A549 (cell line): ENCODE data around the gene GRID1.

Source experiments
- BHLHE40 ChIP-seq: IDR thresholded peaks from 2 replicates; pipeline ENCODE4 v1.6.1; 2012; ENCODE audit warnings: low read depth, low read length, inconsistent platforms
- CEBPB ChIP-seq, 2 experiments: fragments of >200 bp in 1 of 2; sonication (Bioruptor Twin) in 1 of 2; formaldehyde crosslinking in 1 of 2; IDR thresholded peaks; 2 replicates each; pipeline ENCODE4 v1.6.1; 2012 to 2016
- EP300 ChIP-seq, 2 experiments: fragments of >200 bp; sonication (Bioruptor Twin); formaldehyde crosslinking; IDR thresholded peaks; 2 replicates in 1 of 2; 3 replicates in 1 of 2; pipeline ENCODE4 v1.6.1; 2016 to 2017
- HDAC2 ChIP-seq: fragments of 200-600 bp; sonication (generic); IDR thresholded peaks from 2 replicates; pipeline ENCODE4 v1.6.1; 2016
- HOXA7 ChIP-seq: fragments of 250-450 bp; sonication (Bioruptor Pico); IDR thresholded peaks from 2 replicates; pipeline ENCODE4 v1.5.0; 2020; ENCODE audit warnings: mild to moderate bottlenecking, moderate library complexity
- MAX ChIP-seq: IDR thresholded peaks from 2 replicates; pipeline ENCODE4 v1.6.1; 2012
- POLR2A ChIP-seq: IDR thresholded peaks from 2 replicates; pipeline ENCODE4 v1.6.1; 2012; ENCODE audit warnings: mild to moderate bottlenecking, low read length
- TF ChIP-seq, protein P1 (sequence below): fragments of >200 bp; sonication (Bioruptor Twin); formaldehyde crosslinking; IDR thresholded peaks from 3 replicates; pipeline ENCODE4 v1.5.1; 2016
- TF ChIP-seq, protein P2 (sequence below): fragments of 200-600 bp; sonication (generic); IDR thresholded peaks from 2 replicates; pipeline ENCODE4 v1.6.1; 2016; ENCODE audit warnings: antibody characterized with exemption, mild to moderate bottlenecking, moderate library complexity

DNA sequence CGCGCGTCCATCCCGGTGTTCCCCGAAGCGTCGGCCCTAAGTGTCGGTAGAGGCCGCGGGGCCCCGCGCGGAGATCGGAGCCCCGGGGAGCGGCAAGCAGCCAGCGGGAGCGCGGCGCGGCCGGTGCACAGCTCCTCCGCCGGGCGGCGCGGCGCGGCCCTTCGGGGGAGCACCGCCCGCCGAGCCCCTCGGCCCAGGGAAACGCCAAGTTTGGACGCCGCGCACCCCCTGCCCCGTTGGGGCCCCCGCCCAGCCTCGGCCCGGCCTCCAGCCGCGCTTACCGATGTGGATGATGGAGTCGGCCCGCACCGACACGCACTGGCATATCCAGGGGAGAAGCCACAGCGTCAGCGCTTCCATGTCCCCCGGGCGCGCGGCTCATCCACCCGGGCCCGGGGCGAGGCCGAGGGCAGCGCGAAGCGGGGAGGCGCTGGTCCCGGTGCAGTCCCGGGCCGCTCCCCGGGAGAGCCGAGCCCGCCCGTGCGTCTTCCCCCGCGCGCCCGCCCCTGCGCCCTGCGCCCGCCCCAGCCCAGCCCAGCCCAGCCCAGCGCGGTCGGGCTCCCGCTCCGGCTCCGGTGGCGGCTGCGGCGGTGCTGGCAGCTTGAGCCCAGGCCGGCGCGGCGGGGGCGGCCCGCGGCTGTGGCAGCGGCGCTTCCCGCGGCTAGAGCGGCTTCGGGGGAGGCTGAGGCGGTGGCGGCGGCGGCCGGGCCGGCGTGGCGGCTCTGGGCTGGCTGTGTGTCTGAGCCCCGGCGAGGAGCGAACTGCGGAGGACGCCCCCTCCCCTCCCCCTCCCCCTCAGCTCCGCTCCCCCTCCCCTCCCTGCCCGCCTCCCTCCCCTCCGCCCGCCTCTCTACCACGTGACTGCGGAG, at the start of gene GRID1:
- TF ChIP-seq EP300 (IDR thresholded peaks at IDR 0.05) (no peak), BHLHE40 (no peak), HOXA7 (CRISPR knock-in tag) (no peak), POLR2A (no peak), MAX (no peak), CEBPB (IDR thresholded peaks at IDR 0.05) (no peak), HDAC2 (no peak)
- TF ChIP-seq, protein P1, sequence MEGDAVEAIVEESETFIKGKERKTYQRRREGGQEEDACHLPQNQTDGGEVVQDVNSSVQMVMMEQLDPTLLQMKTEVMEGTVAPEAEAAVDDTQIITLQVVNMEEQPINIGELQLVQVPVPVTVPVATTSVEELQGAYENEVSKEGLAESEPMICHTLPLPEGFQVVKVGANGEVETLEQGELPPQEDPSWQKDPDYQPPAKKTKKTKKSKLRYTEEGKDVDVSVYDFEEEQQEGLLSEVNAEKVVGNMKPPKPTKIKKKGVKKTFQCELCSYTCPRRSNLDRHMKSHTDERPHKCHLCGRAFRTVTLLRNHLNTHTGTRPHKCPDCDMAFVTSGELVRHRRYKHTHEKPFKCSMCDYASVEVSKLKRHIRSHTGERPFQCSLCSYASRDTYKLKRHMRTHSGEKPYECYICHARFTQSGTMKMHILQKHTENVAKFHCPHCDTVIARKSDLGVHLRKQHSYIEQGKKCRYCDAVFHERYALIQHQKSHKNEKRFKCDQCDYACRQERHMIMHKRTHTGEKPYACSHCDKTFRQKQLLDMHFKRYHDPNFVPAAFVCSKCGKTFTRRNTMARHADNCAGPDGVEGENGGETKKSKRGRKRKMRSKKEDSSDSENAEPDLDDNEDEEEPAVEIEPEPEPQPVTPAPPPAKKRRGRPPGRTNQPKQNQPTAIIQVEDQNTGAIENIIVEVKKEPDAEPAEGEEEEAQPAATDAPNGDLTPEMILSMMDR: no peak
- TF ChIP-seq, protein P2, sequence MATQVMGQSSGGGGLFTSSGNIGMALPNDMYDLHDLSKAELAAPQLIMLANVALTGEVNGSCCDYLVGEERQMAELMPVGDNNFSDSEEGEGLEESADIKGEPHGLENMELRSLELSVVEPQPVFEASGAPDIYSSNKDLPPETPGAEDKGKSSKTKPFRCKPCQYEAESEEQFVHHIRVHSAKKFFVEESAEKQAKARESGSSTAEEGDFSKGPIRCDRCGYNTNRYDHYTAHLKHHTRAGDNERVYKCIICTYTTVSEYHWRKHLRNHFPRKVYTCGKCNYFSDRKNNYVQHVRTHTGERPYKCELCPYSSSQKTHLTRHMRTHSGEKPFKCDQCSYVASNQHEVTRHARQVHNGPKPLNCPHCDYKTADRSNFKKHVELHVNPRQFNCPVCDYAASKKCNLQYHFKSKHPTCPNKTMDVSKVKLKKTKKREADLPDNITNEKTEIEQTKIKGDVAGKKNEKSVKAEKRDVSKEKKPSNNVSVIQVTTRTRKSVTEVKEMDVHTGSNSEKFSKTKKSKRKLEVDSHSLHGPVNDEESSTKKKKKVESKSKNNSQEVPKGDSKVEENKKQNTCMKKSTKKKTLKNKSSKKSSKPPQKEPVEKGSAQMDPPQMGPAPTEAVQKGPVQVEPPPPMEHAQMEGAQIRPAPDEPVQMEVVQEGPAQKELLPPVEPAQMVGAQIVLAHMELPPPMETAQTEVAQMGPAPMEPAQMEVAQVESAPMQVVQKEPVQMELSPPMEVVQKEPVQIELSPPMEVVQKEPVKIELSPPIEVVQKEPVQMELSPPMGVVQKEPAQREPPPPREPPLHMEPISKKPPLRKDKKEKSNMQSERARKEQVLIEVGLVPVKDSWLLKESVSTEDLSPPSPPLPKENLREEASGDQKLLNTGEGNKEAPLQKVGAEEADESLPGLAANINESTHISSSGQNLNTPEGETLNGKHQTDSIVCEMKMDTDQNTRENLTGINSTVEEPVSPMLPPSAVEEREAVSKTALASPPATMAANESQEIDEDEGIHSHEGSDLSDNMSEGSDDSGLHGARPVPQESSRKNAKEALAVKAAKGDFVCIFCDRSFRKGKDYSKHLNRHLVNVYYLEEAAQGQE: no peak
